Hepatocyte (in vitro differentiated cells): ENCODE data around the gene LY86. TPM values are rescaled to one million over a fixed set of nuclear protein-coding genes. Genes with fewer than 3 reads are reported as not detected.

Experiments
- DNase-seq: peaks from one replicate; pipeline ENCODE4 v3.0.0-alpha.2; 2016; ENCODE audit warnings: low spot score
- H2AFZ ChIP-seq: fragments of 200-600 bp; sonication (generic); 2 replicates; pipeline ENCODE4 v1.6.0; 2016; ENCODE audit warnings: antibody characterized with exemption, mild to moderate bottlenecking
- H3K27ac ChIP-seq: fragments of 200-600 bp; sonication (generic); 2 replicates; pipeline ENCODE4 v1.5.1; 2016; ENCODE audit warnings: mild to moderate bottlenecking
- H3K27me3 ChIP-seq: fragments of 200-600 bp; sonication (generic); 2 replicates; pipeline ENCODE4 v1.6.1; 2016
- H3K36me3 ChIP-seq: fragments of 200-600 bp; sonication (generic); replicated peaks from 2 replicates; pipeline ENCODE4 v1.5.1; 2016; ENCODE audit warnings: low read depth; ENCODE audit not compliant: insufficient read depth
- H3K4me1 ChIP-seq: fragments of 200-600 bp; sonication (generic); 2 replicates; pipeline ENCODE4 v1.5.1; 2016; ENCODE audit warnings: mild to moderate bottlenecking, moderate library complexity; ENCODE audit not compliant: insufficient read depth
- H3K4me2 ChIP-seq: fragments of 200-600 bp; sonication (generic); 2 replicates; pipeline ENCODE4 v1.6.0; 2016
- H3K4me3 ChIP-seq: fragments of 200-600 bp; sonication (generic); 2 replicates; pipeline ENCODE4 v1.5.1; 2016; ENCODE audit warnings: mild to moderate bottlenecking
- H3K79me2 ChIP-seq: fragments of 200-600 bp; sonication (generic); 2 replicates; pipeline ENCODE4 v1.6.0; 2017; ENCODE audit warnings: mild to moderate bottlenecking
- H3K9me2 ChIP-seq: fragments of 200-600 bp; sonication (generic); replicated peaks from 2 replicates; pipeline ENCODE4 v1.6.0; 2017; ENCODE audit warnings: mild to moderate bottlenecking; ENCODE audit not compliant: insufficient read depth
- H3K9me3 ChIP-seq: fragments of 200-600 bp; sonication (generic); 2 replicates; pipeline ENCODE4 v1.5.1; 2016; ENCODE audit warnings: low read depth, mild to moderate bottlenecking
- H4K20me1 ChIP-seq: fragments of 200-600 bp; sonication (generic); 2 replicates; pipeline ENCODE4 v1.6.0; 2016; ENCODE audit warnings: mild to moderate bottlenecking; ENCODE audit not compliant: insufficient read depth, poor library complexity, severe bottlenecking
- EZH2 ChIP-seq: fragments of 200-600 bp; sonication (generic); IDR thresholded peaks from 2 replicates; pipeline ENCODE4 v1.6.1; 2016; ENCODE audit warnings: antibody characterized with exemption, mild to moderate bottlenecking, borderline replicate concordance
- EZH2phosphoT487 ChIP-seq: fragments of 200-600 bp; sonication (generic); IDR thresholded peaks from one replicate; pipeline ENCODE4 v1.6.1; 2018; ENCODE audit warnings: antibody characterized with exemption, mild to moderate bottlenecking, low read depth, moderate library complexity; ENCODE audit not compliant: unreplicated experiment, severe bottlenecking
- WGBS: methylation state at CpG from one replicate; pipeline ENCODE4 v1.1.6; 2016; ENCODE audit warnings: low lambda C conversion rate; ENCODE audit errors: missing lambda C conversion rate; 5-methylcytosine and 5-hydroxymethylcytosine counted together
- polyA plus RNA-seq: library from polyadenylated mRNA; unstranded; fragments of >200 nt; fragmentation: Nextera tagmentation; extraction: Ambion mirVana; gene quantifications from 2 replicates; pipeline ENCODE4 v1.2.1, GENCODE V29; 2016
- total RNA-seq: library from RNA; depleted of rRNA; stranded (reverse); fragments of >200 nt; gene quantifications from 2 replicates; pipeline ENCODE4 v1.2.3, GENCODE V29; 2014
- TF ChIP-seq, protein P1 (sequence below): fragments of 200-600 bp; sonication (generic); IDR thresholded peaks from 2 replicates; pipeline ENCODE4 v1.5.1; 2016; ENCODE audit warnings: antibody characterized with exemption, mild to moderate bottlenecking; ENCODE audit not compliant: poor library complexity

LY86 gene
- total and polyA plus RNA-seq, 2 experiments from 2014 or later = 0.27 to 0.82 TPM

DNA sequence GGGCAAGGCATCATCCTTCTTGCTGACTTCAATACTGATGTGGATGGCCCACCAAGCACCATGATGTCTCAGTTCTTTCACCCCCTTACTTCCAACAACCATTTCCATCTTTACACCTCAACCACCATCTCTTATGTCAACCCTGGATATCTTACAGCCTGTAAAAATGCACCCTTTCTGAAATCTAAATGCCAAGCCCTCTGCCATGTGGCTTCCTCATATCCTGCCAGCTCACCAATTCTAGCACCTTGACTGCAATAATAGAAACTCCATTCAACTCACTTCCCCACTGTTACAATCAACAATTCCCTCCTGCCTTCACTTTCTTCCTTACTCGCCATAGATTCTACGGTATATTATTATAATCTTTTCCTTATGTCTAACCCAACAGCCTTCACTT, 57.9 kb downstream of the LY86 start:
- no peaks in the 10 kb centered on the region for H3K9me2 ChIP-seq
- no peaks in the 10 kb centered on the region for H3K9me3 ChIP-seq
- H3K4me1 ChIP-seq = no peaks in the 10 kb centered on the region
- TF ChIP-seq, protein P1, sequence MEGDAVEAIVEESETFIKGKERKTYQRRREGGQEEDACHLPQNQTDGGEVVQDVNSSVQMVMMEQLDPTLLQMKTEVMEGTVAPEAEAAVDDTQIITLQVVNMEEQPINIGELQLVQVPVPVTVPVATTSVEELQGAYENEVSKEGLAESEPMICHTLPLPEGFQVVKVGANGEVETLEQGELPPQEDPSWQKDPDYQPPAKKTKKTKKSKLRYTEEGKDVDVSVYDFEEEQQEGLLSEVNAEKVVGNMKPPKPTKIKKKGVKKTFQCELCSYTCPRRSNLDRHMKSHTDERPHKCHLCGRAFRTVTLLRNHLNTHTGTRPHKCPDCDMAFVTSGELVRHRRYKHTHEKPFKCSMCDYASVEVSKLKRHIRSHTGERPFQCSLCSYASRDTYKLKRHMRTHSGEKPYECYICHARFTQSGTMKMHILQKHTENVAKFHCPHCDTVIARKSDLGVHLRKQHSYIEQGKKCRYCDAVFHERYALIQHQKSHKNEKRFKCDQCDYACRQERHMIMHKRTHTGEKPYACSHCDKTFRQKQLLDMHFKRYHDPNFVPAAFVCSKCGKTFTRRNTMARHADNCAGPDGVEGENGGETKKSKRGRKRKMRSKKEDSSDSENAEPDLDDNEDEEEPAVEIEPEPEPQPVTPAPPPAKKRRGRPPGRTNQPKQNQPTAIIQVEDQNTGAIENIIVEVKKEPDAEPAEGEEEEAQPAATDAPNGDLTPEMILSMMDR = no peak
- TF ChIP-seq EZH2phosphoT487 = no peak
- TF ChIP-seq EZH2 = no peak
- H3K4me3 ChIP-seq = no peak overlapping the region
- DNase-seq = no peak
- H3K79me2 ChIP-seq = no peaks in the 10 kb centered on the region
- no peaks in the 10 kb centered on the region for H3K36me3 ChIP-seq
- H4K20me1 ChIP-seq = no peaks in the 10 kb centered on the region
- no peak overlapping the region for H2AFZ ChIP-seq
- H3K27ac ChIP-seq = no peak overlapping the region
- WGBS = 80% methylated on average over 2 of the region's 2 CpGs
- H3K27me3 ChIP-seq = no peaks in the 10 kb centered on the region
- no peak overlapping the region for H3K4me2 ChIP-seq

DNA sequence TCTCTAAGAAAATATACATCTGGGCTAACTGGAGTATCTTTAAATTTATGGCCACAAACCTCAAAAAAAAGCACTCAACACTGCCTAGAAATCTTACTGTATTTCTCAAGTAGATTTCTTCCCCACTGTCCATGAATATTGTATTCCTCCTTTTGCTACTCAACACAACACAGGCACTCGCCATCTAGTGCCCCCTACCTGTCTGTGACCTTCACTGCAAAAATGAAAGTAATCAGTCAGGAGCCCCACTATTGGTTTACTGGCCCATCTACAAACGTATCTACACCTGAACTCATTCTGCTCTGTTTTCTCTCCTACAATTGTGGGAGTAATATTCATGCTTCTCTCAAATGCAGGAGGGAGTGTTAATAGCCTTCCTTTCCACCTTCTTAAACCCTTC, 58.3 kb downstream of the LY86 start:
- WGBS = 40% methylated on average over 2 of the region's 2 CpGs
- H3K79me2 ChIP-seq = no peaks in the 10 kb centered on the region
- H3K9me3 ChIP-seq = no peaks in the 10 kb centered on the region
- no peak overlapping the region for H3K4me2 ChIP-seq
- no peaks in the 10 kb centered on the region for H3K36me3 ChIP-seq
- H3K27me3 ChIP-seq = no peaks in the 10 kb centered on the region
- H3K9me2 ChIP-seq = no peaks in the 10 kb centered on the region
- no peak overlapping the region for H3K4me3 ChIP-seq
- DNase-seq = no peak
- TF ChIP-seq EZH2 (no peak), EZH2phosphoT487 (no peak)
- TF ChIP-seq, protein P1 = no peak
- no peak overlapping the region for H3K27ac ChIP-seq
- no peaks in the 10 kb centered on the region for H3K4me1 ChIP-seq
- no peak overlapping the region for H2AFZ ChIP-seq
- no peaks in the 10 kb centered on the region for H4K20me1 ChIP-seq

DNA sequence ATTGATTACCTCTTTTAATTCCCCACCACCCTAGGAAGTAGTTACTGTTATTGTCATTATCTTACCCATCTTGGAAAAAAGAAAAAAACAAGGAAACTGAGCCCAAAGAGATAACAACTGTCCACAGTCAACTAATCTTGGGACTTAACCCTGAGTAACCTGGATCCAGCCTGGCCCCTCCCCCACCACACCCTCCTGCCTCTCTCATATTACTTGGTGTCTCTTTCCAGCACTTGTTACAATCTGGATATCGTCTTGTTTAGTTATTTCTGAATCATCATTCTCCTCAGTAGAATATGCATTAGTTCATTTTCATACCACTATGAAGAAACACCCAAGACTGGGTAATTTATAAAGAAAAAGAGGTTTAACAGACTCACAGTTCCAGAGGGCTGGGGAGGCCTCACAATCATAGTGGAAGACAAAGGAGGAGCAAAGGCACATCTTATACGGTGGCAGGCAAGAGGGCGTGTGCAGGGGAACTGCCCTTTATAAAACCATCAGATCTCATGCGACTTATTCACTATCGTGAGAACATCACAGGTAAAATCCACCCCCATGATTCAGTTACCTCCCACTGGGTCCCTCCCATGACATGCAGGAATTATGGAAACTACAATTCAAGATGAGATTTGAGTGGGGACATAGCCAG, 60.3 kb downstream of the LY86 start:
- H4K20me1 ChIP-seq = no peaks in the 10 kb centered on the region
- 69% methylated on average over 5 of the region's 5 CpGs for WGBS
- H3K36me3 ChIP-seq = no peaks in the 10 kb centered on the region
- H2AFZ ChIP-seq = no peak overlapping the region
- H3K9me3 ChIP-seq = no peaks in the 10 kb centered on the region
- no peak overlapping the region for H3K27ac ChIP-seq
- no peak for TF ChIP-seq EZH2phosphoT487
- TF ChIP-seq, protein P1 = no peak
- TF ChIP-seq EZH2 = no peak
- H3K4me2 ChIP-seq = no peak overlapping the region
- no peaks in the 10 kb centered on the region for H3K79me2 ChIP-seq
- H3K4me1 ChIP-seq = no peaks in the 10 kb centered on the region
- DNase-seq = no peak
- no peaks in the 10 kb centered on the region for H3K9me2 ChIP-seq
- no peaks in the 10 kb centered on the region for H3K27me3 ChIP-seq
- no peak overlapping the region for H3K4me3 ChIP-seq
